ENCODE data around the gene IGFBP3. TPM values are rescaled to one million over a fixed set of nuclear protein-coding genes. Genes with fewer than 3 reads are reported as not detected.

Gene IGFBP3
- total RNA-seq (2022; extraction: Qiagen RNA extraction), result 119 to 192 TPM (median 156 TPM) in 5 replicates

GRCh38 chr7:45920502-45921380, at the start of gene IGFBP3:
Gene IGFBP3 (minus strand): TSS chr7:45921272. CDS start chr7:45921140, 132 bp downstream.

GRCh38 chr7:45888185-45888992, 32.7 kb downstream of the IGFBP3 start, which contains the start of gene IGFBP1:
Gene IGFBP1 (plus strand): TSS chr7:45888488. CDS start chr7:45888653, 165 bp downstream.

GRCh38 chr7:45873035-45873354, 48.1 kb downstream of the IGFBP3 start, which contains the start of gene CCDC201:
Gene CCDC201 (minus strand): TSS chr7:45873082. CDS start chr7:45873007, 75 bp downstream.

Other genes starting within 250 kb of the IGFBP3 start
- gene CCDC201, start 48.2 kb downstream of the IGFBP3 start, total RNA-seq (2022; extraction: Qiagen RNA extraction), result not detected in 5 replicates
- 53.7 to 72.9 TPM (median 66.2 TPM) in 5 replicates for gene IGFBP1, start 32.8 kb downstream of the IGFBP3 start, total RNA-seq (2022; extraction: Qiagen RNA extraction)

All from A549 treated with dexamethasone at 1 μM for 4 hours (cell line).